ENCODE data around the gene PRDM4.
A peak's percentile ranks its signal among the peaks of the same experiment; 100 is the strongest.

PRDM4 gene

DNA sequence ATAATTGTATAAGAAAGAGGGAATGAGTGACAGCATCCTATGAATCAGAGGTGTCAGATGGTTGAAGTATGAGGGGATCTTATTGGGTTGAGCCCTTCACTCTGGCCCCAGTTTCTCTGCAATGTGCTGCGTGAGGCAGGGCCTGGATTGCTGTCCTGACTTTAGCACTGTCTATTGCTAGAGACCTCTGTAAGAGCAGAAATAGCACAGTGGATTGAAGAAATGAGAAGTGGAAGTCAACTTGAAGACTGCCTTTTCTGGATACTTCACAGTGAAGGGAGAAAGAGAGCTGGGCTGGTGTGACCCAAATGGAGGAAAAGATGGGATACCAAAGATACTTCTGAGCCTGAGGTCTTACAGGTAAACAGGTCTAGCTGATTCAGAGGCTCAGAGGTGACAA, 19.4 kb upstream of the PRDM4 start:
- Mint-ChIP-seq H3K36me3 (no peaks in the 10 kb centered on the region), H3K27me3 (peaks cover 67% of the 10 kb centered on the region), H3K9me3 (no peaks in the 10 kb centered on the region), H3K4me3 (no peak overlapping the region), H3K27ac (no peak overlapping the region), H3K4me1 (no peaks in the 10 kb centered on the region)
- DNase-seq, result no peak
- CTCF ChIA-PET, result interaction anchor here (0.8 kb wide), 1 partner anchor 109 kb away, joined by 3 read pairs; no protein-coding TSS in a partner anchor

DNA sequence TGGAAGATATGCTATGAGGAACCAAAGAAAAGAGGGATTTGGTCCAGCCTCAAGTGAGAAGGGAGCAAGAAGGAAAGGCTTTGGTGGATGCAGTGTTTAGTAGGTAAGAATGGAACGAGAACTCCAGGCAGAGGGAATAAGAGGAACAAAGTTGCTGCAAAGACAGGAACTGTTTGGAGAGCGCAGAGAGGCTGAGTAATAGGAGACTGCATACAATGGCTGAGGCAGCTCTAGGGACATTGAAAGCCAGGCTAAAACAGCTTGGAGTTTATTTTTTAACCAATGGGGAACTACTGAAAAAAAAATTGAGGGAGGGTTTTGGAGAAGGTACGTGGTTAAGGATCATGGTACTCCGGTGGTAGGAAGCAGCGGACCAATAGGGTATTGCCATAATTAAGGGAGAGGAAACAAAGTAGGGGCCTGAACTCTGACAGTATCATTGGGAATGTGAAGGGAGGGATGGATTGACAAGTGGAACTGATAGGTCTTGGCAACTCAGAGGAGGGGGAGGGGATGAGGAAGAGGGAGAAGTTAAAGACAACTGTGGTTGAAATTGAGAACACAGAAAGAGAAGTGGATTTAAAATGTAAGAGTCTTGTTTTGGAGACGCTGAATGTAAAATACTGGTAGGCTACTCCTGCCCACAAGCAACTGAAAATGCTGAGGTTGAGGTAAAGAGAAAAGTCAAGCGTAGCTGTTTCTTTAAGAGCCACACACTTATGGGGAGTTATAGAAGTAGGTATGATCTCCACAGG, 18.3 kb upstream of the PRDM4 start:
- no peak for DNase-seq
- no peak overlapping the region for H3K4me3 Mint-ChIP-seq
- no peaks in the 10 kb centered on the region for H3K36me3 Mint-ChIP-seq
- no peak overlapping the region for H3K27ac Mint-ChIP-seq
- no peaks in the 10 kb centered on the region for H3K9me3 Mint-ChIP-seq
- CTCF ChIA-PET, result no interaction called here
- H3K4me1 Mint-ChIP-seq, result peaks cover 8% of the 10 kb centered on the region
- H3K27me3 Mint-ChIP-seq, result peaks cover 71% of the 10 kb centered on the region

DNA sequence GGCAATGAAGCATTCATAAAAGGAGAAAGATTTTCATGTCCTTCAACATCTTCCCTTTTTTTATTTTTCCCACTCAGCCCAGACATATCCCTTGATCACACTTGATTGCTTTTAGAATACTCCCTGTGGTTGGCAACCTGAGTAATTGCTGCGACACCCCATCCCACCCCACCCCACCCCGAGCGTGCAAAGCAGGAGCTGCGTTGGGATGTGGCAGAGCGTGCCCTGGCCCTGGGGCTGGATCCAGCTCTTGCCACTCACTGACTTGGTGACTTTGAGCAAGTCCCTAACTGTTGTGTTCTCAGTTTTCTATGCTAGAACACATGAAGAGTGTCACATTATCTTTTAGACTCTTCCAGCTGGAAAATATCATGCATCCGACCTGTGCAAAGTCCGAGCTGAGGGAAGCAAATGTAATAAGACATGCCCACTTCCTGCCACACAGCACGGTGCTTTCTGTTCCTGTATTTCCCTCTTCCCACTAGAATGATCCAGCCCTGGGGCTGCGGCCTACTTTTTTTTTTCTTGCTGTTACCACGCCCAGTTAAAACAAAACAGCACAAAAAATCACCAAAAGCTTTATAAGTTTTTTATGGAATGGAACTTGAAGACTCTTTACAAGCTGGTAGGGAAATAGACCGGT, 17.6 kb upstream of the PRDM4 start:
- Mint-ChIP-seq H3K36me3 (no peaks in the 10 kb centered on the region), H3K4me3 (no peak overlapping the region), H3K9me3 (no peaks in the 10 kb centered on the region), H3K4me1 (peaks cover 16% of the 10 kb centered on the region), H3K27ac (no peak overlapping the region), H3K27me3 (peaks cover 75% of the 10 kb centered on the region)
- no peak for DNase-seq
- CTCF ChIA-PET, result no interaction called here

DNA sequence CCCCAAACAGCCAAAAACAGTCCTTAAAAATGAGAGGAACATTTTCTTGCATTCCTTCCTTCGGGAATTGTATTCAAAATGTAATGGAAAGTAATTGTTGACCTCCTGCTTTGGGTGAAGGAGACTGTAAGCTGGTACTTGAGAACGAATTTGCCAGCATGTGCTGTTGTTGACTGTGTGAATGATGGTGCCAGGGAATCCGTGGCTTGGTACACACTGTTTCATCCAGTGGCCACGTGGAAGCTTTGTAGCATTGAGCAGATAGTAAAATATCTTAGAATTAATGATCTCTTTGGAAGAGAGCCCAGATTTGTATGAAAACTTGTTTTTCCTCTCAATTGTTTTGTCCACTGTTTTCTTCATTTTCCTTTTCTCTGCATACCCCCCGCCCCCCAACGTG, 15.2 kb upstream of the PRDM4 start:
- CTCF ChIA-PET, result no interaction called here
- no peak for DNase-seq
- no peak overlapping the region for H3K27ac Mint-ChIP-seq
- no peaks in the 10 kb centered on the region for H3K9me3 Mint-ChIP-seq
- peaks cover 90% of the 10 kb centered on the region for H3K27me3 Mint-ChIP-seq
- H3K4me1 Mint-ChIP-seq, result peaks cover 17% of the 10 kb centered on the region
- H3K36me3 Mint-ChIP-seq, result no peaks in the 10 kb centered on the region
- no peak overlapping the region for H3K4me3 Mint-ChIP-seq

DNA sequence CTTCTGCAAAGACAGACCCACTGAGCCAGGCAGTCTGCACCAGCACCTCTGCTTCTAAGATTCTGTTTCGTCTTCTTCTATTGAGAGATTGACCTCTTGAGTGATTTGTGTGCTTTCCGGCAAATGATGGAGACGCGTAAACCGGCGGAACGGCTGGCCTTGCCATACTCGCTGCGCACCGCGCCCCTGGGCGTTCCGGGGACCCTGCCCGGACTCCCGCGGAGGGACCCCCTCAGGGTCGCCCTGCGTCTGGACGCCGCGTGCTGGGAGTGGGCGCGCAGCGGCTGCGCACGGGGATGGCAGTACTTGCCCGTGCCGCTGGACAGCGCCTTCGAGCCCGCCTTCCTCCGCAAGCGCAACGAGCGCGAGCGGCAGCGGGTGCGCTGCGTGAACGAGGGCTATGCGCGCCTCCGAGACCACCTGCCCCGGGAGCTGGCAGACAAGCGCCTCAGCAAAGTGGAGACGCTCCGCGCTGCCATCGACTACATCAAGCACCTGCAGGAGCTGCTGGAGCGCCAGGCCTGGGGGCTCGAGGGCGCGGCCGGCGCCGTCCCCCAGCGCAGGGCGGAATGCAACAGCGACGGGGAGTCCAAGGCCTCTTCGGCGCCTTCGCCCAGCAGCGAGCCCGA, 14.3 kb upstream of the PRDM4 start:
- H3K4me1 Mint-ChIP-seq, result peaks cover 17% of the 10 kb centered on the region
- no peaks in the 10 kb centered on the region for H3K9me3 Mint-ChIP-seq
- H3K27me3 Mint-ChIP-seq, result peaks cover 94% of the 10 kb centered on the region
- CTCF ChIA-PET, result no interaction called here
- no peak overlapping the region for H3K27ac Mint-ChIP-seq
- peak; percentile 24 for DNase-seq
- H3K4me3 Mint-ChIP-seq, result peak overlapping the region; percentile 15
- no peaks in the 10 kb centered on the region for H3K36me3 Mint-ChIP-seq

DNA sequence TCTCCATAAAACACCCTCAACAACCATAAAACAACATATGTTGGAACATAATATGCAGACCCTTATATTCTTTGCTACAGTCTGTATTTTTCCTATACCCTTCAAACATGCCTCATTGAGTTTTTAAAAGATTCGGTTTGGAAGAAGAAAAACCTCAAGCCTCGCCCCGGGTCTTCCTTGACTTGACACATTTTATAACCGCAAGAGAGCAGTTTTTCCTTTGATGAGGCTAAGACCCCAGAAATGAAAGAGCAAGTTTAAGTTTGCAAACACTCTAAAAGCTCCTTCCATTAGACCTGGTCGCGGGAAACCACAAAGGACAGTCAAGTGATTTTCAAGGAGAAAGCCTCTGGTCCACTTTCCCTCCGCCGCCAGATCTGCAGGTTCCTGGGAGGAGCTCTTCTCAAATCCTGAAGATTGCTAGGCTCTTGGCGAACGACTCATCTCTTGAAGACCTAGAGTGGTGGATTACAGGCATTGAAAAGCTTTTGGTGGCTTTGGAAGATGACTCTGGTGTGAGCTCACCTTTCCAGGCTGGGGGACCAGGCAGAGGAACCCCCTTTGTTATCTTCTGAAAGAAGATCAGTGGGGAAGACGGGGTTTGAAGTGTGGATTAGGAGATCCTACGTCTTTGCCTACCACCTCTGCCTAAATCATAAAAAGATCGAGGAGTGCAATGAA, 13.6 kb upstream of the PRDM4 start, which contains the start of gene ASCL4:
TSS of gene ASCL4 (plus strand) at position 356 of the 681 bp plus-strand sequence. CDS start 515 bp downstream, outside the sequence.
- H3K27me3 Mint-ChIP-seq, result peaks cover 91% of the 10 kb centered on the region
- peak within 1 kb of the TSS; percentile 15 for H3K4me3 Mint-ChIP-seq
- H3K9me3 Mint-ChIP-seq, result no peaks in the 10 kb centered on the region

DNA sequence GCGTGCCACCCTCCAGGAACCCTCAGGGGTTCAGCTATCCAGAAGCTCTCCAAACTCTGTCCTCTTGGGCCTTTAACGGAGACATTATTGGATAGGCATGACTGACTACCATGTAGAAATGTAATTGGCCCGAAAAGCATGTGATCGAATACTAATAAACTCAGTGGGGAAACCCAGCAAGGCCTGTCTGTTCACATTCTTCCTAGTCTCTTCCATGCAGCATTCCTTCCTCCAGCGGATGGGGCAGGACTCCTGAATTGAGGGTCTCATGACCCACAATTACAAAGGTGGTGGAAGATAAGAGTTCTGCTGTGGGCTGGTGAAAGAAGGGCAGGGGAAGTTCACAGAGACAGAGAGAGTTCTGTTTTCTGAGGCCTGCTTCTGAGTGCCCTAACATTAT, 6.5 kb upstream of the PRDM4 start:
- CTCF ChIA-PET, result interaction anchor here (0.7 to 1.1 kb wide), 2 partner anchors 15 to 97 kb away, joined by 3 to 4 read pairs; no protein-coding TSS in a partner anchor
- Mint-ChIP-seq H3K27ac (no peak overlapping the region), H3K4me1 (no peaks in the 10 kb centered on the region), H3K4me3 (no peak overlapping the region), H3K27me3 (peaks cover 34% of the 10 kb centered on the region), H3K36me3 (no peaks in the 10 kb centered on the region), H3K9me3 (no peaks in the 10 kb centered on the region)
- no peak for DNase-seq

More for the DNA sequence above, 13.6 kb upstream of the PRDM4 start, which contains the start of gene ASCL4:
- CTCF ChIA-PET, result no interaction called here
- Mint-ChIP-seq H3K36me3 (no peaks in the 10 kb centered on the region), H3K27ac (peak within 1 kb of the TSS; percentile 21), H3K4me1 (peaks cover 17% of the 10 kb centered on the region)
- no peak for DNase-seq

DNA sequence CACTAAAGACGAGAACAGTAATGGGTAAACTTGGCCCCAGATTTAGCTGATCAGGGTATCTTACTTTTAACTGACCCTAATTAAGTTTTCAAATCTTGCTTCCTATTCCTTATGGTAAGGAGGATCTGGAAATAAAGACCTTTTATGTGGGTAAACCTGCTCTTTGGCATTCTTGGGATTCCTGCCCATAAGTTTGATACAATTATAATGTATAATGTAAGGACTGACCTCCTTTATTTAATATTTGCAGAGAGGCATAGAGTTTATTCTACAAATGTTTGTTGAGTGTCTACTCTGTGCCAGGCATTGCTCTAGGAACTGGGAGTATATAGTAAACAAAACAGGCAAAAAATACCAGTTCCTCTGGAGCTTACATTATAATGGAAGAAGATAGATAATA, 4.4 kb upstream of the PRDM4 start:
- Mint-ChIP-seq H3K27ac (no peak overlapping the region), H3K9me3 (no peaks in the 10 kb centered on the region), H3K4me3 (no peak overlapping the region), H3K4me1 (peaks cover 3% of the 10 kb centered on the region), H3K36me3 (no peaks in the 10 kb centered on the region), H3K27me3 (peaks cover 27% of the 10 kb centered on the region)
- DNase-seq, result no peak
- CTCF ChIA-PET, result no interaction called here

DNA sequence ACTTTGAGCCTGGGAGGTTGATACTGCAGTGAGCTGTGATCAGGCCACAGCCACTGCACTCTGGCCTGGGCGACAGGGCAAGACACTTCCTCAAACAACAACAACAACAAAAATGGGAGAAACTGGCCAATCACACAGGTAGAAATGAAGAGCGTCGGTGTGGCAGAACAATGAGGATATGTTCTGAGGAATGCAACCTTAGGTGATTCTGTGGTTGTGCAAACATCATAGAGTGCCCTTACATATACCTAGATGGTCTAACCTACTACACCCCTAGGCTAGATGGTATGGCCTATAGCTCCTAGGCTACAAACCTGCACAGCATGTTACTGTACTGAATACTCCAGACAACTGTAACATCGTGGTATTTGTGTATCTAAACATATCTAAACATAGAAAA, 3.7 kb upstream of the PRDM4 start:
- Mint-ChIP-seq H3K4me3 (no peak overlapping the region), H3K4me1 (peaks cover 9% of the 10 kb centered on the region), H3K27ac (no peak overlapping the region), H3K9me3 (no peaks in the 10 kb centered on the region), H3K36me3 (peaks cover 3% of the 10 kb centered on the region), H3K27me3 (peaks cover 23% of the 10 kb centered on the region)
- DNase-seq, result no peak
- CTCF ChIA-PET, result no interaction called here

DNA sequence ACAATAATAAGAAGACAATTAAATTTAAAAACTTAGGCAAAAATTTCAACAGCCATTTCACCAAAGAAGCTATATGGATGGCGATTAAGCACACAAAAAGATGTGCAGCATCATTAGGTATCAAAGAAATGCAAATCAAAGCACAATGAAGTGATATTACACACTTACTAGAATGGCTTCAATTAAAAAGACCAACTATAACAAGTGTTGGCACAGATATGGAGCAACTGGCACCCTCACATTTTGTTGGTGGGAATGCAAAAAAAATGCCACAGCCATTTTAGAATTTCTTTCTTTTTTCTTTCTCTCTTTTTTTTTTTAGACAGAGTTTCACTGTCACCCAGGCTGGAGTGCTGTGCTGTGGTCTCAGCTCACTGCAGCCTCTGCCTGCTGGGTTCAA, 1.9 kb upstream of the PRDM4 start:
- H3K4me1 Mint-ChIP-seq, result peaks cover 25% of the 10 kb centered on the region
- no peaks in the 10 kb centered on the region for H3K9me3 Mint-ChIP-seq
- H3K27me3 Mint-ChIP-seq, result peaks cover 23% of the 10 kb centered on the region
- CTCF ChIA-PET, result no interaction called here
- H3K4me3 Mint-ChIP-seq, result no peak overlapping the region
- no peak overlapping the region for H3K27ac Mint-ChIP-seq
- no peak for DNase-seq
- peaks cover 7% of the 10 kb centered on the region for H3K36me3 Mint-ChIP-seq

DNA sequence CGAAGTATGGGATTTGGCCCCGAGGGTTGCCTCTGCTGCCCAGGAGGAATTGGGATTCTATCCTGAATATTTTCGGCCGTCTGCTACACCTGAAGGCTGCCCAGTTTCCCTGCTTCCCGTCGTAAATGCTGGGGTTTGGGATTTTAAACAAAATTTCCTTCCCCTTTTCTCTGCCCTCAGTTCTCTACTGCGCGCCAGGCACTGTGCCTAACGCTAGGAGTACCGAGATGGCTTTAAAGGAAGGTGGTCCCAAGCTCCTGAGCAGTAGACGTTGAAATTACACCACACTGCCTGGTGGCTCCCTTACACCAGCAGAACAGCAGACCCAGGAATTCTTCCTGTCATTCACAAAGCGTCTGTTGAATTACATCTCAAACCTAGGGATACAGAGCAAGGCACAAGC, 566 bp upstream of the PRDM4 start:
- CTCF ChIA-PET, result no interaction called here
- peaks cover 22% of the 10 kb centered on the region for H3K27me3 Mint-ChIP-seq
- peaks cover 31% of the 10 kb centered on the region for H3K4me1 Mint-ChIP-seq
- peaks cover 15% of the 10 kb centered on the region for H3K36me3 Mint-ChIP-seq
- DNase-seq, result no peak
- H3K27ac Mint-ChIP-seq, result peak overlapping the region; percentile 24
- no peaks in the 10 kb centered on the region for H3K9me3 Mint-ChIP-seq
- peak overlapping the region; percentile 76 for H3K4me3 Mint-ChIP-seq

DNA sequence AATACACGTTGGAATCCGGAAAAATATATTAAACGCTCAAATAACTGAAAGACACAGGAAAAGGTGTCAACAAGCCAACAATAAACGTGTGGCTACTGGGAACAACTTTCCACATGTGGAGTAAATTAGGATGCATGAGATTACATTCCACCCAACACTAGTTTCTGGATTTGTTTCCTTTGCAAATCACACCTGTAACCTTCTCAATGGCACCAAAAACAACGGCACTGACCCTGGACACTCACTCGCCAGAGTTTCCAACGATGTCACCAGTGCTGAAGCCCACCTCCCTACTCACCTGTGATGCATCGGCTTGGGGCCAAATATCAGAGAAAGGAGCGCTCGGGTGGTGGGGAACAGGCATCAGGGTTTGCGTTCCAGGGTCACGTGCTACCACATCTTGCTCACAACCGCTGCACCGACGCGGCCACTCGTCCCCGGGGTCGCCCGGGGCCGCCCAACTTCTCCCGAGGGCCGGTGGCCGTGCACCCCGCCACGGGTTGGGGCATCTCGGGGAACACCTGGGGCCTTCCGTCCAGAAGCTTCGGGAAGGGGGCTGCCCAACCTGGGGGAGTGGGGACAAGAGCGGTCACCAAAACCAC, 629 bp downstream of the PRDM4 start:
- Mint-ChIP-seq H3K36me3 (peaks cover 16% of the 10 kb centered on the region), H3K27me3 (peaks cover 14% of the 10 kb centered on the region), H3K4me1 (peaks cover 31% of the 10 kb centered on the region), H3K9me3 (no peaks in the 10 kb centered on the region), H3K4me3 (peak overlapping the region; percentile 92), H3K27ac (peak overlapping the region; percentile 90)
- CTCF ChIA-PET, result no interaction called here
- DNase-seq, result peak; percentile 55

DNA sequence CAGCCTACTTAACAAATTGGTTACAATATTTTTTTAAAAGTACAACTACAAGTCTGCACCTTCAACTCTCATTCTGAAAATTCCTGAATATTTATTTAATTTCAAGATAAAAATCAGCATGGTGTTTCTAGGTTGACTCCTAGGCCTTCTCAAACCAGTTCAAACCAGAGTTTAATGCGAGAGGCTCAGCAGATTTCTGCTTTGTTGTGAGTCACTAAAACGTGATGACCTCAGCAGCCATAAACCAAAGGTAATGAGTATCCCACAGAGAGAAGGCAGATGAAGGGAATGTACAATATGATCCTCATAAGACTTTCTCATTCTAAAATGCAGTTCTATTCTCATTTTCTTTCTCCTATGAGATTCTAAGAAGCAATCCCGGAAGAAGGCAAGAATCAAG, 1.5 kb downstream of the PRDM4 start:
- Mint-ChIP-seq H3K4me3 (peak overlapping the region; percentile 92), H3K9me3 (no peaks in the 10 kb centered on the region), H3K27me3 (peaks cover 14% of the 10 kb centered on the region), H3K27ac (peak overlapping the region; percentile 90), H3K4me1 (peaks cover 31% of the 10 kb centered on the region), H3K36me3 (peaks cover 21% of the 10 kb centered on the region)
- no peak for DNase-seq
- CTCF ChIA-PET, result interaction anchor here (0.8 to 1.4 kb wide), 2 partner anchors 88 to 354 kb away, joined by 3 to 6 read pairs; no protein-coding TSS in a partner anchor

DNA sequence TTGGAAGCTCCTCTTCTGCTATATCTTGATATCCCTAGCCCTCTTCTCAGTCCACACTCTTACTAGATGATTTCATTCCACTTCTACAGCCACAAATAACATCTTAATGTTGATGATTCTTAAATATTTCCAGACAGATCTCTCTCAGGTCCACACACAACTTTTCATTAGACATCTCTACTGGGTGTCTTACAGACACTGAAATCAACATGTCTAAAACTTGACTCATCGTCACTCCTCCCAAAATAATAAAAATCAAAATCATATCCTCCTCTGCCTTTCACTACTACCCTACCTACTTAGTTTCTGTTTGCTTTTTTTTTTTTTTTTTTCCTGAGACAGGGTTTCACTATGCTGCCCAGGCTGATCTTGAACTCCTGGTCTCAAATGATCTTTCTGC, 11.9 kb downstream of the PRDM4 start:
- Mint-ChIP-seq H3K4me1 (no peaks in the 10 kb centered on the region), H3K4me3 (no peak overlapping the region), H3K27me3 (no peaks in the 10 kb centered on the region), H3K9me3 (no peaks in the 10 kb centered on the region), H3K27ac (no peak overlapping the region), H3K36me3 (peaks cover 37% of the 10 kb centered on the region)
- CTCF ChIA-PET, result interaction anchor here (1.4 kb wide), 1 partner anchor 10 kb away, joined by 3 read pairs; no protein-coding TSS in a partner anchor
- no peak for DNase-seq

Measured in activated naive CD4-positive, alpha-beta T cell treated with anti-CD3 and anti-CD28 coated beads, Interleukin-2, amount 10 ng/mL, durations not matched to agents 7 days and 5 days (primary cell).